GM10847 (cell line): Measurements from ENCODE around the gene KCNMB2.

Experiments used
- POLR2A ChIP-seq: IDR thresholded peaks from 2 replicates; pipeline ENCODE4 v1.6.1; 2011; ENCODE audit not compliant: insufficient read length; ENCODE audit errors: extremely low read depth

The KCNMB2 gene

DNA sequence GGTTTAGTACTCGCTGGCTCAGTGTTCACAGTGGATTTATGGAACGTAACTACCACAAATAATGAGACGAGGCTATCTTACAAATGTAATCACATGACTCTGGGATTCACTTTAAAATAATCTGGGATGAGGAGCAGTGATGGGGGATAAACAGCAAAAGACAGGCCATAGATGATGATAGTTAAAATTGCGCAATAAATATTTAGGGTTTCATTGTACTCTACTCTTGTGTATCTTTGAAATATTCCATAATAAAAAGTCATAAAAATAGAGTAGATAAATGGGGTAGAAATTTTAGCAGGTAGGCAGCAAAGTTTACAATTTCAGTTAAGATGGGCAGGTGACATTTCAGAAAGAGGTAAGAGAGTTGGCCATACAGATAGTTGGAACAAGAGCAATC is 196.6 kb downstream of the KCNMB2 start:
- no peak for TF ChIP-seq POLR2A

DNA sequence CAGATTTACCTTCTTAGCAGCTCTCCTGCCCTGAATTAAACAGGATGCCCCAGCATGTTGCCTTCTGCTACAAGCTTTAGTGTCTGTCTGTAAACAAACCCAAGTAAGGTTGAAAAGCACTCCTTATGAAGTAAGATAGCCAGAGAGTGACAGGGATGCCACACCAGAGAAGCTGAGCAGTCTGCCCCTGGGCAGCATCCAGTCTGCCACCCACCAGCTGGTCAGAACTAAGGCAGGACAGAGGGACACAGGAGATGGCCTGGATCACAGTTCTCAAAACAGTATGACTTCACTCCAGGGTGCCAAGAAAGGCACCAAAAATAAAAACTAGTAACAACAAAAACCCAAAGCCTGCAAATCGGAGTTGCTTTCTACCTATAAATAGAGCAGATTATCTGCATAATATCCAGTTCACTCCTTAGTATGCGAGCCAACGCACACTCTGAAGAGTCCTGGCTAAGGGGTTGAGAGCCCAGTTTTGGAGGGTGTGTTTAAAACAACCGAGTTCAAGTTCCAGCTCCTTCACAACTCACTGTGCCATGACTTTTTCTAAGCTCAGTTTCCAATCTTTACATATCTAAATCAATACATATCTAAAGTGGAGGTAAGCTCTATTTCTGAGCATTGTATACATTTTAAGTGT is 198.9 kb downstream of the KCNMB2 start:
- no peak for TF ChIP-seq POLR2A

DNA sequence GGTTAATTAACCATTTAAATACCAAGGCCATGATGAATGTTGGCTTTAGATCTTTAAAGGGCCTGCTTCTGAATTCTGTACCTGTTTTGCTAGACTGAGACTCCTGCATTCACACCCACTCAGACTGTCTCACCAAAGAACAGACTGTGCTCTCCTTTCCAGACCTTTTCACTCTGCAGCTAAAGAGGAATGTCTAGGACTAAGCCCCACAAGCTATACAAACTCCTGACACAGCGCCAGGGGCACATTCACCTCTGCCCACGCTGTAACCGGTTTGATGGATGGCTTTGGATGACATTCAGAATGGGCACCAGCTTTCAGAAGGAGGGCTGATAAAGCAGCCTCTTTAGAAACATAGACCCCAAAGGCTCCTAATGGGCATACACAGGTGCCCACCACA is 200.1 kb downstream of the KCNMB2 start:
- no peak for TF ChIP-seq POLR2A

DNA sequence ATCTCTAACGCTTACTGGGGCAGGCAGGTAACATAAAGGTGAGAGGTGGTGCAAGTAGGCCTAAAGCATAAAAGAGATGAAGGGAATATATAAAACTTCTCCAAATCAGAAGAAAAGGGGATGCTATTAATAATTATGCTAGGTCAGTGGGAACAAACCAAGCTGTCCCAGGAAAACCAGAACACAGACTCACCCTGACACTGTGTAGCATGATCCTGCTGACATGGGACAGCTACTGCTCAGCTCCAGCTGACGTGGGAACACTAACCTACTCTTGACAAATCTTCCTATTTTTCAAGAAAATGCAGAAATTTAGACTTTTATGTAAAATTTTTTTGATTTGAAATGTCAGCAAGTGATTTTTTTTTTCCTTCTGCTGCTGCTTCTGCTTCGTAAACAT is 203.5 kb downstream of the KCNMB2 start:
- no peak for TF ChIP-seq POLR2A

DNA sequence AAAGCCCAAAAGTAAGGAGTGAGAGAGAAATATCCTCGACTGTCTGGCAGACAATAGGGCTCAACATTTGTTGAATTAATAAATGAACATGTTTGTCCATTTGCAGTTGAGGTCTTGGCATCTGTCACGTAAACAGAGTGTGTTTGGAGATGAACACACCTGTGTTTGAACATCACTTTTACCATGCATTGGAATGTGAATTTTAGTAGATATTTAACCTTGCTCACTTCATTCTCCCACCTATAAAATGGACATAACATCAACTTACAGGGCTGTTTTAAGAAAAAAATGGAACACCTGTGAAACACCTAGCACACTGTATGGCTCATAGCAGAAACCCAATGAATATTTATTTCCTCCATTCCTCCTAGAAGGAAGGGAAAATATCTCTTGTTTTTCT is 204.8 kb downstream of the KCNMB2 start:
- no peak for TF ChIP-seq POLR2A

DNA sequence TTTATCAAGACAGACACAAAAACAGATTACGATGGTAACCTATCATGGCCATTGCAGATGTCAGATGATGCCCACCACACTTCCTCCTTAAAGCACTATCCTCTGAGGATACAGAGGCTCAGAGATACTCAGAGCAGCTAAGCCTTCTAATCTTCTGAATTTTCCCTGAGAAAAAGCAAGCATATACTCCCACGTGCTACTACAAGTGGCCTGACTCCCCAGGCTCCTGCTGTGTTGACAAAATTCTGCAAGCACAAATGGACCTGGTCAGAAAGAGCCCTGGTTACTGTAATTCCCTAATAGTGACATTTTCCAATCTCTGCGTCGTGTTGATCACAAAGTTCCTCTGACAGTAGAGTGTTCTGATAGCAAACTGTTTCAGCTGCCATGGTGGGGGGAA is 207.1 kb downstream of the KCNMB2 start:
- TF ChIP-seq POLR2A = no peak

DNA sequence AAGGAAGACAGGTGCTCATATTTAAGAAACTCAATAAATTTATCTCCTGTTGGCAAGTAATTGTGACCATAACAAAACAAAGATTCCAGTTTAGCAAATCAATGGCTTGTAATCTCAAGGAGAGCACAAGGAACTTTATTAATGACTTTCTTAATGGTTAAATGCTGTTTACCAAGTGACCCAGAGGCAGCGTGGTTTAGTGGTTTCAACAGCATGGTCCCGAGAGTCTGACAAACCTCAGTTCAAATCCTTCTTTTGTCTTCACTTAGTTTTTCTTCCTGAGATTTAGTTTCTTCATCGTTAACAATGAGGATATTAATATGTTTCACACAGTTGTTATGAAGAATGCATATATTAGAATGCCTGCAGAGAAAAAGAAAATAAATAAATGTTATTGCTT is 212.6 kb downstream of the KCNMB2 start:
- no peak for TF ChIP-seq POLR2A

DNA sequence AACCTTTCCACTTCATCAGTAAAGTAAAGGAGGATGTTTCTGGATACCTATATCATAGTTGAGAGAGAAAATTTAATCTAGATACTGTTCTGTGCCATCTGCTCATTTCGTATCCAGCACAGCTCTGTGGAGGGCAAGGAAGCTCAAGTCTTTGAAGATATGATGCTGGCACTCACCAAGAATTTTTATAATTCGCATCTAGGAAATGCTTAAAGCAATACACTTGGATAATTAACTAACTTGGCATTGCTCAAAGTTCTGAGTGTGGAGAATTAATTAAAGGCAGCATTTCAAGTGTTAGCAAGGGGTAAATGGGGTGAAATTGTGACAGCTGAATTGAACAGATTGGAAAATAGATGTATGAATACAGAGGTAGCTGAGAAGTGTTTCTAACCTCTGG is 213.2 kb downstream of the KCNMB2 start:
- no peak for TF ChIP-seq POLR2A

DNA sequence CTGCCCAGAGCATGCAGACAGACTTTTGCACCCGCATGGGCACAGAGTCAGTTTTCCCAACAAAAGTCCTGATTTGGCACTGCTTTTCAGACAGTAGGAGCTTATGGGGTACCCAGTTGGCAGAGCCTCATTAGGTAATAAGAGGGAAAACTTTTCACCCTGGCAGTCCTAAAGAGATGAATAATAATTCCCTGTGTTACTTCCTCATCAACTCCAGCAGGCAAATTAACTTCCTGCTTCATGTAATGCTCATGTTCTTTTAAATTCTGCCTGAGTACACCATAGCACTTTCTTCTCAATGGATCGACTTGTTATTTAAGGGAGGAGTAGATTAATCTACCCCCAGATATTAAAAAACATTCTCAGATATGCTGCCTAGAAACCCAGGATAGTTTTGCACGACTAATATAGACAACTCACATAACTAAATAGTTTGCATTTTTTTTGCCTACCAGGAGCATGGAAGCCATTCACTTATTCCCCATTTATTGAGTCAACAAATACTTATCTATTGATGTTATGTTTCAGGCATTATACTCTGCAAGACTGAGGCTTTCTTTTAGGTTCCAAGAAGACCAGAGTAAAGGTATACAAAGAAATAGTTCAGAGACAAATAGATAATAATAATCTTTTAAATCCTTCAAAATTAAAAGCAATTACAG is 214.5 kb downstream of the KCNMB2 start:
- TF ChIP-seq POLR2A = no peak

DNA sequence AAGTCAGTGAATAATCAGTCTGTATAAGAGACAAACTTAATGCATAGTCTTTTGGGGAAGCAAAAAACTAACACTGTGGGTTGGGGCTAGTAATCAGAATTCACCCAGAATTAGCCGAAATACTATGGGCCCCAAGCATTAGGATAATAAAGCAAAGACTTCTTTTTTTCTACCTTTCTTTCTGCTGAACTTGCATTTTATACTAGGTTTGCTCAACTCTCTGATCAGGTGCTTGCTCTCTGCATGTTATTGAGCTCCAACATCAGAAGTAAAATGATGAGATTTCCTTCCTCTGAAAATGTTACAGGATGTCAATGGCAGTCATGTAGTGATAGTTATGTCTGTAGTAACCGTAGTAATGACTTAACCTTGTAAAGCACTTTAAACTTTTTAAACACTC is 216.6 kb downstream of the KCNMB2 start:
- TF ChIP-seq POLR2A = no peak

DNA sequence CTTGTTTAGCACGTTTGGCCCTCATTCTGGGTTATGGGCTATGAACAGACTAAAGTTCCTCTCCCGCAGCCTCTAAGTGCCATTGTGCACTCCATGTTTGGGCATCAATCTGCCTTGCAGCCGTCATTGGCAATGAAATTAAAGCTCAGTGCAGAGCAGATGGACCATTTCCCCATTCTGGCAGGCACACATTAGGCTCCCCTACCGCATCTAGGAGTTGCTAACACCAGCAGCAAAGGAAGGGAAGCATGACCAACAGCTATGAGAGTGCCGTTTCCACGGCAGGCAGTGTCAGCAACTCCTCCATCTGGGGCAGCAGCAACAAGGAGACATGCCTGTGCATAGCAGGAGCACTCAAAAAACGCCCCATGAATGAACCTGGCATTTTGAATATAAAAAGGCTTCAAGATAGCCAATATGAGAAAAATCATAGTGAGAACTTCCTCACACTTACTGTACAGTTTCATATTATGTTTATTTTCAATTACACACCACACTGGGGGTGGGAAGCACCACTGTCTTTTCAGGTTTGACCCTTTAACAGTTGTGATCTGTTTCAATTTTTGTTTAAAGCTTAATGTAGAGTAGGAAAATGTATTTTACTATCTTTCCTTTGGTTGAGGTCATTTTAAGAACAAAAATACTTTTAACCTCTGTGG is 218.7 kb downstream of the KCNMB2 start:
- no peak for TF ChIP-seq POLR2A

DNA sequence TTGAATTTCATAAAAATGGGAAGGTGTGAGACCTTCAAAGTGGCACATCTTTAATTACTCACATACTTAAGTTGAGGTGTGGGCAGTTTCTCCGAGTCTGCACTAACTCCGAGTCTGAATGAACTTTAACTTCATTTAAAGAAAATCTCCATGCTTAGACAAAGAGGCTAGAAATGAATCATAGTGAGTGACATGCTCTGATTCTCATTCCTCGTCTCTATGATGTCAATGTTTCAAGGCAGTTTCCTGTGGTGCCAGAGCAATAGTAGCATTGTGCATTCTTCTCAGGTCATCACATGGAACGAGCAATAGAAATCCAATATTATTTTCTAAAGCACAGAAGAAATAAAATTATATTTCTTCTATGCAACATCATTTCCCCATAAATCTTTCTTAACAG is 224.8 kb downstream of the KCNMB2 start:
- no peak for TF ChIP-seq POLR2A

DNA sequence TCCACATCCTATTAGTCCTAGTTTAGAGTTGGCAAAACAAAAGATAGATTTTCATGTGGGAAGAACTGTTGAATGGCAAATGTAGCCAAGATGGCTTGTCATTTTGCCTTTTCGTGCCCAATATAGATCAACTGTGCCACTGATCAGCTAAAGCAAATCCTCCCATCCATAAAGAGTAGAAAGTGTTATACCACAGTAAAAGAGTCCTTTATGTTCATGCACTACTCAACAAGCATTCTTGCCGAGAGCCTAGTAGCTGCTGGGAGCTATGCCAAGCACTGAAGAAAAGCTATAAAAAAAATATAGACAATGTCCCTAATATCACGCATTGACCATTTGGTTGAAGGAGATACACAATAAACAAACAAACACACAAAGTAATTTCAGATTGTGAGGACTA is 225.2 kb downstream of the KCNMB2 start:
- no peak for TF ChIP-seq POLR2A

DNA sequence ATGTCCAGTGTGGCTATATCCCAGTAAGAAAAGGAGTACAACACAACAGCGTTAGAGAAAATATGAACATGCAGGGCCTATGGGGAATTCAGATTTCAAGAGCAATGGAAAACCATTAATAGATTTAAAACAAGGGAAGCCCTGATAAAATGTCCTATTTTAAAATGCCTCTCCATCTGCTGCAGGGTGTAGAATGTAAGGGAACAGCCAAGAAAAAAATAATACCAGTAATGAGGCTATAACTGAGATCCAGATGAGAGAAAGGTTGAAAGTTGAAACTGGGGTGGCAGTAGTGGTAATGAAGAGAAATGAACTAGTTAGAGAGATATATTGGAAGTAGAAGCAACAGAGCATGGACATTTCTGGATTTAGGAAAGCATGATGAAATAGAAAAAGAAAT is 226.1 kb downstream of the KCNMB2 start:
- TF ChIP-seq POLR2A = no peak

DNA sequence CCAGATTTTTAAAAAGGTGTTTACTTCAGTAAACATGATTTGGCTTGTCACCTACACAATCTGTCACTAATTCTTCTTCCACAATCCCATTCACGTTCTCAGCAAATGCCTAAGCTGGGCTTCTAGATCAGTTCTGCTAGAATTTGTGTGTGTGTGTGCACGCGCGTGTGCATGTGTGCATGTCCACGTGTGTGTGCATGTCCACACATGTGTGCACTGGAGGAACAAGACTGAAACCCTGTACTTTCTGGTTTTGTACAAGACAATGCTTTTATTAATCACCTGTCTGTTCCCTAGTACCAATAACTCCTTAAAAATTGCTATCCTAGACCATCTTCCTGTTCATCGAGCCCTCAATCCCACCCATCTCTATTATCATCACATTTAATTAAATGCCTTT is 229.2 kb downstream of the KCNMB2 start:
- TF ChIP-seq POLR2A = no peak

DNA sequence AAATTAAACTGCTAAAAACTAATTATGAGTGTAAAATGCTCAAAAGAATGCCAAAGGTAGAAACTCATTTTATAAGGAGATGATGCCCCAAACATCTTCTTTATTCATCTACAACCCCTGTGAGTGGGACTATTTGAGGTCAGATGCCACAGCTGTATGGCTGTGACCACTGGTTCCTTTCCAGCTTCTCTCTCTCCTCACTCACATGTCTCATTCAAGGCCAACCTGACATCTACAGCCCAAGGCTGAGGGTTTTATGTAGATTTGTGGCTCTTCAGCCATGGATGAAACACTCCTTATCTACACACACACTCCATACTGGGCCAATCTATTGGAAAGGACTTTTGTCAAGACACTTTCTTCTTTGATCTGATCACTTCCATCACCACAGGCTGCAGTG is 231.3 kb downstream of the KCNMB2 start:
- TF ChIP-seq POLR2A = no peak

DNA sequence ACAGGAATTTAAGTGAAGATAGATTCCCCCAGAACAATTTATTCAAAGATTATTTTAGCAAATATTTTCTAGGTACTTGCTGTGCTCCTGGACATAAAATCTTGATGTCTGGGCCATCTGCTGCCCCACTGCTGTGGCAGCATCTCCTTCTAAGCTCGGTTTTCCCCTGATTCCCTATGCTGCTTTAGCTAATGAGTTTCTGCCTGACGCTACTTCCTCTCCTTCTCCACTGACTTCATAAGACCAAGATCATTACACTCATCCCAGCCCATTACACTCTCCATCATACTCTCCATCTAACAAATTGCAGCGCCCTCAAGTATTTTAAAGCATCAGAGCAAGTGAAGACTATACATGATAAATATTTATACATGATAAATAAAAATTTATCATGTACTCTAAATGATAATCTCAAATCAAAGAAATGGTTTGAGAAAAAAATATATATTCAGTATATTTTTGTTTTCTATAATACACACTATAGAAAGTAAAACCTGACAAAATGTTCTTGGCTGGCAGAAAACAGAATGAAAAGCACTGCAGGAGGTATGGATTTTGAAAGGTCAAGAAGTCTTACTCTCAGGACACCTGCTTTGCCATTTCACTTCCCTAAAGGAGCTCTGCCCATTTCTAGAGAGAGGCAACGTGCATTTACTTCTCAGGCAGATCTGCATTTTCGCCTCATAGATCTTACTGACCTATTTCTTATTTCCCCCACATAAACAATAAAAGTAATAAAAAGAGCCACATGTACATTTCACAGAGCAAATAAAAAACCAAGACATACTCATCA is 232.0 kb downstream of the KCNMB2 start:
- TF ChIP-seq POLR2A = no peak

DNA sequence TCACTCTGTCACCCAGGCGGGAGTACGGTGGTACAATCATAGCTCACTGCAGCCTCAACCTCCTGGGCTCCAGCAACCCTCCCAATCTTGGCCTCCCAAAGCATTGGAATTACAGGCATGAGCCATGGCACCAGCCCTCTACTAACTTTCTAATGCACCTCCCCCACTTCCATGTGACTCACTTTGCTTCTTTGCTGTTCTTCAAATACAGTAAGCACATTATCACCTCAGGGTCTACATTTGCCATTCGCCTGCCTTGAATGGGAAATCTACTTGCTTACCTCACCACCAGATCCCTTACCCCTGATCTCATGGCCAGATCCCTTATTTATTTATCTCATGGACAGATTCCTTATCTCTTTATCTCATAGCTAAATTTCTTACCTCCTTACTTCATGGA is 235.3 kb downstream of the KCNMB2 start:
- no peak for TF ChIP-seq POLR2A
